ENCODE data around the gene KMT2D.

DNA sequence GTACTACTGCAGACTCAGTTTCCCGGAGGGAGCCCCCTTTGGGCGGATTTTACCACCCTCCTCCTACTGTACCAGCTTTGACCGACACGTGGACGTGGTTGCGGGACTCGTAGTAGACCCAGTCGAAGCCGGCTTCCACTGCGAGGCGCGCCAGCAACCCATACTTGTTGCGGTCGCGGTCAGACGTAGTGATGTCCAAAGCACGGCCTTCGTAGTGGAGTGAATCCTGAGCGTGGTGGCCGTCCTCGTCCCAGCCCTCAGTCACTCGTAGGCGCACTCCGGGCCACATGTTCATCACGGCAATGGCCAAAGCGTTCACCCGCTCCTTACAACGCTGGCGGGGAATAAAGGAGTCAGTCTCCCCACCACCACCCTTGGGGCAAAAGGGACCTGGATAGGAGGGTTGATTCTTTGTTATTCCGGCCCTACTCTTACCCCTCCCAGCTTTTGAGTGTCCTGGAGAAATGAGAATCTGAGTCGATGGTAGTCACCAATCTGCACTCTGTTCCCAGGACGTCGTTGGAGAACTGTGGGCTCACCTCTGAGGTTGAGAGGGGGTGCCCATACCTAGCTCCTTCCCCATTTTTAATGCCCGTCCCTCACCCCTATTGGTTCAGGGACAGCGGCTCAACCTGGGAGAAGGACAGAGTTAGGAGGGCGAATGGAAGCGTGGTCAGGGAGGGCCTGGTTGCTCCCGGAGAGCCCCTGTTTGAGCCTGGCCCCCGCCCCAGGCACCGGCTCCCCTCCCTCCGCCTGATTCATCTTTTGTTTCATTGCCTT lies 30.7 kb upstream of the KMT2D start:
- TF ChIP-seq, protein P1, sequence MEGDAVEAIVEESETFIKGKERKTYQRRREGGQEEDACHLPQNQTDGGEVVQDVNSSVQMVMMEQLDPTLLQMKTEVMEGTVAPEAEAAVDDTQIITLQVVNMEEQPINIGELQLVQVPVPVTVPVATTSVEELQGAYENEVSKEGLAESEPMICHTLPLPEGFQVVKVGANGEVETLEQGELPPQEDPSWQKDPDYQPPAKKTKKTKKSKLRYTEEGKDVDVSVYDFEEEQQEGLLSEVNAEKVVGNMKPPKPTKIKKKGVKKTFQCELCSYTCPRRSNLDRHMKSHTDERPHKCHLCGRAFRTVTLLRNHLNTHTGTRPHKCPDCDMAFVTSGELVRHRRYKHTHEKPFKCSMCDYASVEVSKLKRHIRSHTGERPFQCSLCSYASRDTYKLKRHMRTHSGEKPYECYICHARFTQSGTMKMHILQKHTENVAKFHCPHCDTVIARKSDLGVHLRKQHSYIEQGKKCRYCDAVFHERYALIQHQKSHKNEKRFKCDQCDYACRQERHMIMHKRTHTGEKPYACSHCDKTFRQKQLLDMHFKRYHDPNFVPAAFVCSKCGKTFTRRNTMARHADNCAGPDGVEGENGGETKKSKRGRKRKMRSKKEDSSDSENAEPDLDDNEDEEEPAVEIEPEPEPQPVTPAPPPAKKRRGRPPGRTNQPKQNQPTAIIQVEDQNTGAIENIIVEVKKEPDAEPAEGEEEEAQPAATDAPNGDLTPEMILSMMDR (conservative IDR thresholded peaks at IDR 0.05; ENCODE audit: low read length) = no peak
- TF ChIP-seq EZH2phosphoT487 (IDR thresholded peaks at IDR 0.05; ENCODE audit: borderline replicate concordance) = no peak

All from Loucy (cell line).